Vagina (tissue), 2 donors: Measurements from ENCODE around the gene SLC25A21. TPM values are rescaled to one million over a fixed set of nuclear protein-coding genes. Genes with fewer than 3 reads are reported as not detected.

Experiments used
- DNase-seq, 2 donors: peaks; one replicate each; pipeline ENCODE4 v3.0.0-alpha.2; 2017; ENCODE audit errors: extremely low spot score in 2 of 2
- H3K27ac ChIP-seq: fragments of 200-600 bp; sonication (generic); one replicate; pipeline ENCODE4 v1.5.1; 2019
- H3K27me3 ChIP-seq: fragments of 200-600 bp; sonication (generic); one replicate; pipeline ENCODE4 v1.5.1; 2019
- H3K36me3 ChIP-seq, 2 donors: fragments of 200-600 bp; sonication (generic); one replicate each; pipeline ENCODE4 v1.5.1; 2017 to 2019
- H3K4me1 ChIP-seq: fragments of 200-600 bp; sonication (generic); one replicate; pipeline ENCODE4 v1.5.1; 2019
- H3K4me3 ChIP-seq, 2 donors: fragments of 200-600 bp; sonication (generic); 1 replicate in 1 of 2; 2 replicates in 1 of 2; pipeline ENCODE4 v1.5.1; 2016 to 2019
- H3K9me3 ChIP-seq: fragments of 200-600 bp; sonication (generic); one replicate; pipeline ENCODE4 v1.5.1; 2019
- POLR2A ChIP-seq, 2 donors: fragments of 450-650 bp; IDR thresholded peaks; one replicate each; pipeline ENCODE4 v1.6.1; 2017; ENCODE audit warnings: antibody characterized with exemption in 2 of 2, mild to moderate bottlenecking in 2 of 2, moderate library complexity in 2 of 2
- POLR2AphosphoS5 ChIP-seq, 2 donors: sonication (generic); formaldehyde crosslinking; IDR thresholded peaks; one replicate each; pipeline ENCODE4 v1.9.0; 2017; ENCODE audit warnings: antibody characterized with exemption in 2 of 2, mild to moderate bottlenecking in 2 of 2, low read depth in 1 of 2; ENCODE audit not compliant: insufficient read depth in 1 of 2
- intact Hi-C: fragments of 100-400 bp; cut with DNase I; formaldehyde crosslinking; loops from one replicate; pipeline ENCODE4 v1.15.1; 2023
- total RNA-seq: library from RNA; depleted of rRNA; stranded (reverse); fragments of >200 nt; gene quantifications from one replicate; pipeline ENCODE4 v1.2.3, GENCODE V29; 2016
- TF ChIP-seq, protein P1 (sequence below), 3 experiments: fragments of 450-650 bp in 2 of 3; fragments of 200-600 bp in 1 of 3; sonication (generic) in 1 of 3; IDR thresholded peaks; one replicate each; pipeline ENCODE4 v1.5.1; 2017 to 2019; ENCODE audit warnings: antibody characterized with exemption in 3 of 3, mild to moderate bottlenecking in 2 of 3, moderate library complexity in 2 of 3

SLC25A21 gene
- total RNA-seq, 1 donor from 2014 or later = 0.49 TPM

DNA sequence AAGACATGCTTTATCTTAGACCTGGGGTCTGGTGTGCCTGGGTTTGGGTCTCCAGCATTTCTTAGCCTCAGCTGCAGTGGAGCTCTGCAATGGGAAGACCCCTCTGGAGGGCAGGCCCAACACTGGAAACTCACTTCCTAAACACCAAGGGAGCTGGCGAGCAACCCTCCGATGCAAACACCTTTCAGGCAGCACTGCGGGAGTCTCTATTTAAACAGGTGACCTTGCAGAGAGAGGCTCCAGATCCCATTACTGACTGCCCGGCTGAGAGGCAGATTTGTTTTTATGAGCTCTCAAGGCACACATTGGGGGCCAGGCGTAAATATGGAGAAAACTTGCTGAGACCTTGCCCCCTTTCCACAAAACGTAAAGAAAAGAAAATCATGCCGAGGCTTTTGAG, 315.3 kb downstream of the SLC25A21 start:
- no peaks in the 10 kb centered on the region for H3K4me1 ChIP-seq
- H3K9me3 ChIP-seq = no peaks in the 10 kb centered on the region
- no peak overlapping the region for H3K27ac ChIP-seq
- H3K36me3 ChIP-seq = no peaks in the 10 kb centered on the region
- no peak for TF ChIP-seq POLR2A (IDR thresholded peaks at IDR 0.05)
- TF ChIP-seq POLR2AphosphoS5 (IDR thresholded peaks at IDR 0.05; ENCODE audit: insufficient read depth in 1 of 2, low read depth in 1 of 2) = no peak
- TF ChIP-seq, protein P1, sequence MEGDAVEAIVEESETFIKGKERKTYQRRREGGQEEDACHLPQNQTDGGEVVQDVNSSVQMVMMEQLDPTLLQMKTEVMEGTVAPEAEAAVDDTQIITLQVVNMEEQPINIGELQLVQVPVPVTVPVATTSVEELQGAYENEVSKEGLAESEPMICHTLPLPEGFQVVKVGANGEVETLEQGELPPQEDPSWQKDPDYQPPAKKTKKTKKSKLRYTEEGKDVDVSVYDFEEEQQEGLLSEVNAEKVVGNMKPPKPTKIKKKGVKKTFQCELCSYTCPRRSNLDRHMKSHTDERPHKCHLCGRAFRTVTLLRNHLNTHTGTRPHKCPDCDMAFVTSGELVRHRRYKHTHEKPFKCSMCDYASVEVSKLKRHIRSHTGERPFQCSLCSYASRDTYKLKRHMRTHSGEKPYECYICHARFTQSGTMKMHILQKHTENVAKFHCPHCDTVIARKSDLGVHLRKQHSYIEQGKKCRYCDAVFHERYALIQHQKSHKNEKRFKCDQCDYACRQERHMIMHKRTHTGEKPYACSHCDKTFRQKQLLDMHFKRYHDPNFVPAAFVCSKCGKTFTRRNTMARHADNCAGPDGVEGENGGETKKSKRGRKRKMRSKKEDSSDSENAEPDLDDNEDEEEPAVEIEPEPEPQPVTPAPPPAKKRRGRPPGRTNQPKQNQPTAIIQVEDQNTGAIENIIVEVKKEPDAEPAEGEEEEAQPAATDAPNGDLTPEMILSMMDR (IDR thresholded peaks at IDR 0.05) = no peak
- no peak overlapping the region for H3K4me3 ChIP-seq
- no peaks in the 10 kb centered on the region for H3K27me3 ChIP-seq
- intact Hi-C loops = no loop called here
- no peak for DNase-seq

DNA sequence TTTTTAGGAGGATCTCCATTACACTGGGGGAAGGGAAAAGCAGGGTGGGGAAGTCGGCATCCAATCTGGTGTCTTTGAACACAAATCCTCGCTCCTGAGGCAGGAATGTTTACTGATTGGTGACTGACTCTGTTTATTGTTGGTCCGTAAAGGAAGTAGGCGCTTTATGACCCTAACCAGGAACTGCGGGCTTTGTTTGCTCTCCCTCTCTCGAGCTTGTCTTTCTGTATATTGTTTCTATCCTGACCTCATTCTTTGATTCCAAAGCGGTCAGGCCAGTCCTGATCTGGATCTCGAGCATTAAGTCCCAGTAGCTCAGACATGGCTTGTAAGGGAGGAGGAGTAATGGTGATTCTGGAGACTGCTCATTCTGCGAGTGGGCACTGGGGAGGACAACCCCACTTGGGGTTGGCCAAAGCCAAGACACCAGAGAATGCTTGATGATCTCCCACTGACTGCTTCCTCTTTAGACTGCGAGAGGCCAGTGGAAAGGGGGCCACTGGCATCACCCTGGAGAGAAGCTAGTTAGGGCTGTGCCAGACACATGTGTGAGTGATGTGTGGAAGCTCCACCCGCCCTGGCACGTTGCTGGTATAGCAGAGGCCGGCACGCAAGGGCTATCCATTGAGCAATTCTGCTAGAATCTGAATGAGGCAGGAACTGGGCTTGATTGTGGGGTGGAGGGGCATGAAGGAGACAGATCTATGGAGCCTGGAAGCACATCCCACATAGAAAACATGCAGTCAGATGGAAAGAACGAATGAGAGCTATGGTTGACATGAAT, 316.1 kb downstream of the SLC25A21 start:
- TF ChIP-seq POLR2A (IDR thresholded peaks at IDR 0.05) (no peak), POLR2AphosphoS5 (IDR thresholded peaks at IDR 0.05; ENCODE audit: insufficient read depth in 1 of 2, low read depth in 1 of 2) (no peak)
- TF ChIP-seq, protein P1 (IDR thresholded peaks at IDR 0.05) = no peak
- H3K9me3 ChIP-seq = no peaks in the 10 kb centered on the region
- H3K4me1 ChIP-seq = no peaks in the 10 kb centered on the region
- no peak overlapping the region for H3K4me3 ChIP-seq
- H3K36me3 ChIP-seq = no peaks in the 10 kb centered on the region
- H3K27me3 ChIP-seq = no peaks in the 10 kb centered on the region
- no peak overlapping the region for H3K27ac ChIP-seq
- DNase-seq = no peak
- intact Hi-C loops = no loop called here

DNA sequence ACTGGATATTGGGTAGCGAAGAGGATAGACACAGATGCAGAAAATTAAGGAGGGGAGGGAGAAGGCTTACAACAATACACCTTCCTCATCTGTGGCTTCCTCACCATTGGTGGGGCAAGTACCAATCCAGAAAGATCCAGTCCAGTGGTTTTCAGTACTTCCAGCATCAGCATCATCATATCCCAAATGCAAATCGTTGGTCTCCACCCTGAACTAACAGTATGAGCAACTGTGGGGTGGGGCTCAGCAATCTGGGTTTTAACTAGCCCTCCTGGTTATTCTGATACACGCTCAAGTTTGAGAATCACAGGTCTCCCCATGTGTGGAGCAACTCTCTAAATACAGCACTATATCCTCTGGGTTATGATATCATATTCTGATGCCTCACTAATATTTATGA, 317.0 kb downstream of the SLC25A21 start:
- Histone ChIP-seq H3K9me3 (no peaks in the 10 kb centered on the region), H3K27me3 (no peaks in the 10 kb centered on the region), H3K4me3 (no peak overlapping the region), H3K4me1 (no peaks in the 10 kb centered on the region), H3K27ac (no peak overlapping the region), H3K36me3 (no peaks in the 10 kb centered on the region)
- intact Hi-C loops = no loop called here
- TF ChIP-seq POLR2AphosphoS5 (IDR thresholded peaks at IDR 0.05; ENCODE audit: insufficient read depth in 1 of 2, low read depth in 1 of 2) = no peak
- TF ChIP-seq, protein P1 (IDR thresholded peaks at IDR 0.05) = no peak
- no peak for DNase-seq

DNA sequence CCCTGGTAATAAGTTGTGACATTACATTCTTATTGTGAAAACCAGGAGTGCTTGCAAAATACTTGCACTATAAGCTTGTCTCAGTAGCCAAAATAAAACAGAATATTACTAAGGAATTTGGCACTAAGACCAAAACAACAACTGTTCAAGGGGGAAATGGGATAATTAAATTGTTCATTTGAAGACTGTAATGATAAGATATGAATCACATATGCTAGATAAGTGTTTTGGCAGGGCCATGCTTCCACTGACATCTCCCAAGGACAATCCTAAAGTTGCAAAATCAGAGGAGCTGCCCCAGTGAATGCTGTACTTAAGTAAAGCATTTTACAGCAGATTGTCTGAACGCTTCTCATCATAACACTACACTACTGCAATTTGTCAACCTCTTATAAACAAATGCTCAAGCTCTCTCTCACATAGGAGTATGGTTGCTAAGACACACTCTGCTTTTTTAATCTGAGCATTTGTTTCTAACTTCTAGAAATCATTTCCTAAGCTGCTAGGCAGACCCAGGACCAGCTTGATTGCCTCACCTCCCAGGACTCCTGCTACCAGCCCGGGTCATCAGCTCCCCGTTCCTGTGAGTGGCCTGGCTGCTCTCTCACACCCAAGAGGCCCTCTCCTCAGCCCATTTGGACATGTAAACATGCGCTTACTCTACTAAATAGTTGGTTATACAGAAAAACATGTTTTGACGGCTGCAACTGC, 319.3 kb downstream of the SLC25A21 start:
- H3K36me3 ChIP-seq = no peaks in the 10 kb centered on the region
- H3K27me3 ChIP-seq = no peaks in the 10 kb centered on the region
- no peak overlapping the region for H3K4me3 ChIP-seq
- no peak for DNase-seq
- H3K27ac ChIP-seq = no peak overlapping the region
- TF ChIP-seq POLR2AphosphoS5 (IDR thresholded peaks at IDR 0.05; ENCODE audit: insufficient read depth in 1 of 2, low read depth in 1 of 2) = no peak
- TF ChIP-seq, protein P1 (IDR thresholded peaks at IDR 0.05) = no peak
- no peak for TF ChIP-seq POLR2A (IDR thresholded peaks at IDR 0.05)
- intact Hi-C loops = no loop called here
- H3K4me1 ChIP-seq = no peaks in the 10 kb centered on the region
- no peaks in the 10 kb centered on the region for H3K9me3 ChIP-seq

DNA sequence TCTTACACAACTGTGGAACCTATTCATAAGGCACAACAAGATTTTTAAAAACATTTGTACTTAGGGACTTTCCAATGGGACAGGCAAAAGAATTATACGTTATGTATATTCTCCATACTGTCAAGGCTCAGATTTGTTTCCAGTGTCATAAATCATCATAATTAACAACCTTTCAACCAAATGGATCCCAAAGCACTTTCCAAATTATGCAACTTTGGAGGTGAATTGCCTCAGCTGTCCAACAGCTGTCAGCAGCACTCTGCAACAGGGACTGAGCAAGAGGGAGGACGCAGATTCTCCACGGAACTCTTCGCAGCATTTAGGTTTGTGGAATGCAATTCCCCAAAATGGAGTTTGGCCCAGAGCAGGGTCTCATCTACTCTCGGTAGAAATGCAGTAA, 324.2 kb downstream of the SLC25A21 start:
- TF ChIP-seq, protein P1 (IDR thresholded peaks at IDR 0.05) = no peak
- TF ChIP-seq POLR2A (IDR thresholded peaks at IDR 0.05) = no peak
- TF ChIP-seq POLR2AphosphoS5 (IDR thresholded peaks at IDR 0.05; ENCODE audit: insufficient read depth in 1 of 2, low read depth in 1 of 2) = no peak
- DNase-seq = no peak
- Histone ChIP-seq H3K4me3 (no peak overlapping the region), H3K36me3 (no peaks in the 10 kb centered on the region), H3K27me3 (no peaks in the 10 kb centered on the region), H3K27ac (no peak overlapping the region), H3K9me3 (no peaks in the 10 kb centered on the region), H3K4me1 (no peaks in the 10 kb centered on the region)
- intact Hi-C loops = no loop called here
